Activated B cell treated with CpG ODN at 0.5 μM for 24 hours (primary cell): ENCODE results near the gene MMEL1. TPM values are rescaled to one million over a fixed set of nuclear protein-coding genes. Genes with fewer than 3 reads are reported as not detected.

Experiments used
- ATAC-seq: fragments of 200-7000 bp; cut with Tn5 transposase; one replicate; pipeline ENCODE4 v1.10.0; 2021; ENCODE audit warnings: low read depth, mild to moderate bottlenecking, moderate library complexity
- CTCF ChIA-PET: fragments of 350-600 bp; sonication (Branson Sonifier 250); formaldehyde crosslinking; loops from one replicate; lab custom pipeline; 2021; ENCODE audit warnings: antibody characterized with exemption; lab: Charles Lee
- POLR2A ChIA-PET: fragments of 350-600 bp; sonication (Branson Sonifier 250); formaldehyde crosslinking; loops from one replicate; lab custom pipeline; 2021; ENCODE audit warnings: antibody characterized with exemption; lab: Charles Lee
- DNase-seq: peaks from one replicate; pipeline ENCODE4 v3.0.0; 2022
- H3K27ac Mint-ChIP-seq: one replicate; pipeline ENCODE4 v1.8.0; 2020; ENCODE audit warnings: mixed read lengths
- H3K27me3 Mint-ChIP-seq: one replicate; pipeline ENCODE4 v1.8.0; 2021; ENCODE audit warnings: mixed read lengths
- H3K36me3 Mint-ChIP-seq: one replicate; pipeline ENCODE4 v1.8.0; 2021; ENCODE audit warnings: low read depth, mixed read lengths
- H3K4me1 Mint-ChIP-seq: one replicate; pipeline ENCODE4 v1.8.0; 2021; ENCODE audit warnings: mixed read lengths
- H3K4me3 Mint-ChIP-seq: one replicate; pipeline ENCODE4 v1.8.0; 2020; ENCODE audit warnings: mild to moderate bottlenecking, mixed read lengths
- H3K9me3 Mint-ChIP-seq: one replicate; pipeline ENCODE4 v1.8.0; 2020; ENCODE audit warnings: mixed read lengths
- intact Hi-C: fragments of 100-400 bp; cut with micrococcal nuclease; formaldehyde crosslinking; loops from one replicate; pipeline ENCODE4 v1.15.1; 2024
- total RNA-seq: library from RNA; stranded (reverse); gene quantifications from 2 replicates; pipeline ENCODE4 v1.2.3, GENCODE V29; 2022
- TF ChIP-seq, protein P1 (sequence below): fragments of 200-600 bp; IDR thresholded peaks from one replicate; pipeline ENCODE4 v1.8.0; 2022; ENCODE audit warnings: antibody characterized with exemption, mild to moderate bottlenecking

The MMEL1 gene
- total RNA-seq, 1 donor from 2014 or later = not detected

DNA sequence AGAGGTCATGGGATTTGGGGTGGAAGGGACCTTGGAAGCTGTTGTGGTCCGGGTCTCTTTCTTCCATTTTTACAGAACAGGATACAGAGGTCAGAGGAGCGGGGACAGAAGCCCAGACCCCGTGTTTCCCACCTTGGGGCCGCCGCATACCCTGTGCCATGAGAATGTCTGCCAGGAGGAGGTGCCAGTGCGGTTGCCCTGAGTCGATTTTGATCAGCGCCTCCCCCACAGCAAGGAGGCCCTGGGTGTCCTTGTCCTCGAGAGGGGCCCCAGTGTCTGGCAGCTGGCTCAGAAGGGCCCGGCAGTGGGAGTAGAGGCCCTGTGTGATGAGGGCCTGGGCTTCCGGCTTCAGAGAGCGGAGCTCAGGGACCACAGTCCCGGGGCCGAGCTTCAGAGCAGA lies 12.3 kb upstream of the MMEL1 start:
- CTCF ChIA-PET = no interaction called here
- Mint-ChIP-seq H3K4me3 (no peak overlapping the region), H3K9me3 (peaks cover 10% of the 10 kb centered on the region), H3K27ac (no peak overlapping the region), H3K36me3 (peaks cover 2% of the 10 kb centered on the region), H3K27me3 (peaks cover 3% of the 10 kb centered on the region), H3K4me1 (peaks cover 11% of the 10 kb centered on the region)
- intact Hi-C loops = loop anchor here (10.0 kb wide), 4 partner anchors 450 to 1260 kb away; partner anchors contain the start of genes C1orf174, FAAP20 and TPRG1L
- POLR2A ChIA-PET = interaction anchor here (0.6 to 1.3 kb wide), 3 partner anchors 60 to 230 kb away, joined by 3 to 5 read pairs (median 5); no protein-coding TSS in a partner anchor
- no peak for ATAC-seq
- TF ChIP-seq, protein P1, sequence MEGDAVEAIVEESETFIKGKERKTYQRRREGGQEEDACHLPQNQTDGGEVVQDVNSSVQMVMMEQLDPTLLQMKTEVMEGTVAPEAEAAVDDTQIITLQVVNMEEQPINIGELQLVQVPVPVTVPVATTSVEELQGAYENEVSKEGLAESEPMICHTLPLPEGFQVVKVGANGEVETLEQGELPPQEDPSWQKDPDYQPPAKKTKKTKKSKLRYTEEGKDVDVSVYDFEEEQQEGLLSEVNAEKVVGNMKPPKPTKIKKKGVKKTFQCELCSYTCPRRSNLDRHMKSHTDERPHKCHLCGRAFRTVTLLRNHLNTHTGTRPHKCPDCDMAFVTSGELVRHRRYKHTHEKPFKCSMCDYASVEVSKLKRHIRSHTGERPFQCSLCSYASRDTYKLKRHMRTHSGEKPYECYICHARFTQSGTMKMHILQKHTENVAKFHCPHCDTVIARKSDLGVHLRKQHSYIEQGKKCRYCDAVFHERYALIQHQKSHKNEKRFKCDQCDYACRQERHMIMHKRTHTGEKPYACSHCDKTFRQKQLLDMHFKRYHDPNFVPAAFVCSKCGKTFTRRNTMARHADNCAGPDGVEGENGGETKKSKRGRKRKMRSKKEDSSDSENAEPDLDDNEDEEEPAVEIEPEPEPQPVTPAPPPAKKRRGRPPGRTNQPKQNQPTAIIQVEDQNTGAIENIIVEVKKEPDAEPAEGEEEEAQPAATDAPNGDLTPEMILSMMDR = no peak
- peak; percentile 12 for DNase-seq

DNA sequence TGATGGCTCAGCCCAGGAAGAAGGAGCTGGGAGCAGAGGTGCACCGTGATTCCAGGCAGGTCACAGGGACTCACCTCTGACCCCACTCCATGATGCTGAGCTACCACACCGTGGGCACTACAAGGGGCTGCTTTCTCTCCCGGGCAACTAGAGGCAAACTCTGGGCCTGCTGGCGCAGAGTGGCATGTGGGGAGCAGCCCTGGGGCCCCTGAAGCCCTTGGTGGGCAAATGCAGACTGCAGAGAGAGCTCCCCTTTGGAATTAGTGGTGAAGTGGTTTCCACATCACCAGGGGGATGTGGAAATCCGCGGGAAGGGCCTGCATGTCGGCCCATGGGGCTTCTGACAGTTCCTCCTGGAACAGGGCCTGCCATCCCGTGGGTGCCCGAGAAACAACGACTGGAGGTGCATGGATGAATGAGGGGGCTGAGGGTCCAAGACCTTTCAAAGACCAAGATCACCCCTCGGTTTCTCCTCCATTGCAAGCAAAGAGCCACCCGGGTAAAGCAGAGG lies 11.8 kb upstream of the MMEL1 start:
- intact Hi-C loops = loop anchor here (10.0 kb wide), 4 partner anchors 450 to 1260 kb away; partner anchors contain the start of genes C1orf174, FAAP20 and TPRG1L
- ChIA-PET CTCF (no interaction called here), POLR2A (interaction anchor here (0.6 to 1.3 kb wide), 2 partner anchors 59 to 230 kb away, joined by 5 read pairs; no protein-coding TSS in a partner anchor)
- Mint-ChIP-seq H3K27ac (no peak overlapping the region), H3K4me1 (peaks cover 11% of the 10 kb centered on the region), H3K27me3 (peaks cover 3% of the 10 kb centered on the region), H3K4me3 (no peak overlapping the region), H3K36me3 (peaks cover 2% of the 10 kb centered on the region), H3K9me3 (peaks cover 10% of the 10 kb centered on the region)
- TF ChIP-seq, protein P1 = no peak
- DNase-seq (peak; percentile 11), ATAC-seq (no peak)

DNA sequence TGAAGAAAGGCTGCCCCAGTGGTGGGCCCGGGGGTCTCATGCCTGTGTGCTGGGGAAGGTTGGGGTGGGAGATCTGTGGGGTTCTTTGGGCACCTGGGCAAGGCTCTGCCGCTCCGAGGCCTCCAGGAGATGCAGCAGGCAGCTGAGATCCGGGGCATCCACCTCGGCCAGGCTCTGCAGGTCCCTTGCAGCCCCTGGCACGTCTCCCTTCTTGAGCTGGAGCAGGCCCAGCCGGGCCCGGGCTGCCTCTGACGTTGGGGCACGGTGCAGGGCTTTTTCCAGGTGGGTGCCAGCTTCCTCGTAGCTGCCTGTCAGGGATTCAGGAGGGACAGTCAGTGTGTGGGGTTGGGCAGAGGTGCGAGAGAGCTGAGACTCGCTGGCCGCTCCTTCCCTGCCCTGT lies 11.4 kb upstream of the MMEL1 start:
- DNase-seq (peak; percentile 11), ATAC-seq (no peak)
- CTCF ChIA-PET = no interaction called here
- Mint-ChIP-seq H3K36me3 (peaks cover 2% of the 10 kb centered on the region), H3K9me3 (peaks cover 10% of the 10 kb centered on the region), H3K4me1 (peaks cover 11% of the 10 kb centered on the region), H3K4me3 (no peak overlapping the region), H3K27ac (no peak overlapping the region), H3K27me3 (peaks cover 3% of the 10 kb centered on the region)
- intact Hi-C loops = loop anchor here (10.0 kb wide), 4 partner anchors 449 to 1261 kb away; partner anchors contain the start of genes C1orf174, FAAP20 and TPRG1L
- TF ChIP-seq, protein P1 = no peak
- POLR2A ChIA-PET = interaction anchor here (0.9 to 1.8 kb wide), 4 partner anchors 58 to 89 kb away, joined by 3 to 14 read pairs (median 6); partner anchors contain the start of genes PRXL2B and TNFRSF14

DNA sequence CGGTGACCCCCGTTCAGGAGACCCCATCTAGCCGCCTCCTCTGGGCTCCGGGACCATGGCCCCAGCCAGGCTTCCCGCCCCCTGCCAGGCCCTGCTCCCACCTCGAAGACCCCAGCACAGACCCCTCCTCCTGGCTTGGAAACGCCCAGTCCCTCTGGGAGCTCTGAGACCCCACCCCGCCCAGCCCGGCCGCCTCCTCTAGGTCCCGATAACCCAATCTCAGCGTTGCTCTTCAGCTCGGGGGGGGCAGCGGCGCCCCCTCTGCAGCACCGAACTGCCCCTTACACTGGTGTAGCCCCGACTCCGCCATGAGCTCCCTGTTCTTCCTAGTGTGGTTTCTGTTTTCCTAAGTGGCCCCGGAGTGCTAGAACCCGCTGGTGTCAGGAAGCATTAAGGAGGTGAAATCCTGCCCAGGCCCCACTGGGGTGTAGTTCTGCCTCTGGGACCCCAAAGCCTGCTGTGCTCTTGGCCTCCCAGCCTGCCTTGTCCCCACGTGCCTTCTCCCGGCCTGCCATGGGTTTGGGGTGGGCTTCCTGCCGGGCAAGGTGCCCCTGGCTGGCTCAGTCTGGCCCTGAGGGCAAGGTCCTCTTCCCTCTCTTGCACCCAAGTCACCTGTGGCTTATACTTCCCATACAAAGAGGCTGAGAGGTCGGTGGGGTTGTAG lies 10.7 kb upstream of the MMEL1 start:
- peak overlapping the region; percentile 60 for H3K4me3 Mint-ChIP-seq
- no peak for DNase-seq
- POLR2A ChIA-PET = interaction anchor here (0.6 to 1.8 kb wide), 6 partner anchors 57 to 252 kb away, joined by 3 to 14 read pairs (median 6); partner anchors contain the start of genes MORN1, PRXL2B, RER1 and TNFRSF14
- peak overlapping the region; percentile 18 for H3K27ac Mint-ChIP-seq
- H3K36me3 Mint-ChIP-seq = peaks cover 2% of the 10 kb centered on the region
- TF ChIP-seq, protein P1 = no peak
- CTCF ChIA-PET = no interaction called here
- peaks cover 11% of the 10 kb centered on the region for H3K4me1 Mint-ChIP-seq
- intact Hi-C loops = loop anchor here (1.0 to 10.0 kb wide), 8 partner anchors 57 to 1261 kb away; partner anchors contain the start of genes C1orf174, FAAP20, PANK4 and PRXL2B
- peaks cover 10% of the 10 kb centered on the region for H3K9me3 Mint-ChIP-seq
- H3K27me3 Mint-ChIP-seq = peaks cover 3% of the 10 kb centered on the region
- ATAC-seq = no peak
